ENCODE measurements around the gene FLCN.

Gene FLCN

GRCh38 chr17:17258011-17258410, 21.0 kb upstream of the FLCN start:
- TF ChIP-seq TEAD4 (IDR thresholded peaks at IDR 0.05): no peak
- TF ChIP-seq EP300 (IDR thresholded peaks at IDR 0.05; ENCODE audit: borderline replicate concordance): no peak
- no peak for TF ChIP-seq ZBTB7A (IDR thresholded peaks at IDR 0.05; ENCODE audit: low read depth)
- TF ChIP-seq NFIC (IDR thresholded peaks at IDR 0.05): no peak
- no peak for TF ChIP-seq MAX (IDR thresholded peaks at IDR 0.05)
- no peak for TF ChIP-seq USF1 (IDR thresholded peaks at IDR 0.05)
- no peak for TF ChIP-seq TCF12 (IDR thresholded peaks at IDR 0.05; ENCODE audit: low read depth)
- TF ChIP-seq YY1 (IDR thresholded peaks at IDR 0.05; ENCODE audit: low read depth): no peak
- no peak for TF ChIP-seq CREB1 (IDR thresholded peaks at IDR 0.05; ENCODE audit: low read depth)
- no peak for TF ChIP-seq REST (IDR thresholded peaks at IDR 0.05; ENCODE audit: low read depth)
- no peak for TF ChIP-seq TAF1 (IDR thresholded peaks at IDR 0.05; ENCODE audit: low read depth)
- no peak for TF ChIP-seq FOXM1 (IDR thresholded peaks at IDR 0.05; ENCODE audit: borderline replicate concordance, low read depth)
- TF ChIP-seq CEBPB (IDR thresholded peaks at IDR 0.05): no peak
- TF ChIP-seq EGR1 (IDR thresholded peaks at IDR 0.05): no peak
- no peak for TF ChIP-seq RAD21 (IDR thresholded peaks at IDR 0.05; ENCODE audit: low read depth)

GRCh38 chr17:17256316-17256715, 19.3 kb upstream of the FLCN start:
- TF ChIP-seq EGR1 (IDR thresholded peaks at IDR 0.05): no peak
- no peak for TF ChIP-seq EP300 (IDR thresholded peaks at IDR 0.05; ENCODE audit: borderline replicate concordance)
- no peak for TF ChIP-seq ZBTB7A (IDR thresholded peaks at IDR 0.05; ENCODE audit: low read depth)
- TF ChIP-seq MAX (IDR thresholded peaks at IDR 0.05): no peak
- no peak for TF ChIP-seq CEBPB (IDR thresholded peaks at IDR 0.05)
- TF ChIP-seq NFIC (IDR thresholded peaks at IDR 0.05): no peak
- no peak for TF ChIP-seq YY1 (IDR thresholded peaks at IDR 0.05; ENCODE audit: low read depth)
- no peak for TF ChIP-seq TCF12 (IDR thresholded peaks at IDR 0.05; ENCODE audit: low read depth)
- no peak for TF ChIP-seq CREB1 (IDR thresholded peaks at IDR 0.05; ENCODE audit: low read depth)
- TF ChIP-seq USF1 (IDR thresholded peaks at IDR 0.05): no peak
- no peak for TF ChIP-seq TEAD4 (IDR thresholded peaks at IDR 0.05)
- no peak for TF ChIP-seq TAF1 (IDR thresholded peaks at IDR 0.05; ENCODE audit: low read depth)
- no peak for TF ChIP-seq FOXM1 (IDR thresholded peaks at IDR 0.05; ENCODE audit: borderline replicate concordance, low read depth)
- no peak for TF ChIP-seq RAD21 (IDR thresholded peaks at IDR 0.05; ENCODE audit: low read depth)
- no peak for TF ChIP-seq REST (IDR thresholded peaks at IDR 0.05; ENCODE audit: low read depth)

GRCh38 chr17:17254036-17254435, 17.1 kb upstream of the FLCN start:
- TF ChIP-seq FOXM1 (IDR thresholded peaks at IDR 0.05; ENCODE audit: borderline replicate concordance, low read depth) (no peak), TEAD4 (IDR thresholded peaks at IDR 0.05) (no peak), EP300 (IDR thresholded peaks at IDR 0.05; ENCODE audit: borderline replicate concordance) (no peak), NFIC (IDR thresholded peaks at IDR 0.05) (no peak), YY1 (IDR thresholded peaks at IDR 0.05; ENCODE audit: low read depth) (no peak), TCF12 (IDR thresholded peaks at IDR 0.05; ENCODE audit: low read depth) (no peak), RAD21 (IDR thresholded peaks at IDR 0.05; ENCODE audit: low read depth) (no peak), CREB1 (IDR thresholded peaks at IDR 0.05; ENCODE audit: low read depth) (no peak), MAX (IDR thresholded peaks at IDR 0.05) (no peak), REST (IDR thresholded peaks at IDR 0.05; ENCODE audit: low read depth) (no peak), TAF1 (IDR thresholded peaks at IDR 0.05; ENCODE audit: low read depth) (no peak), EGR1 (IDR thresholded peaks at IDR 0.05) (no peak), ZBTB7A (IDR thresholded peaks at IDR 0.05; ENCODE audit: low read depth) (no peak), CEBPB (IDR thresholded peaks at IDR 0.05) (no peak), USF1 (IDR thresholded peaks at IDR 0.05) (no peak)
